GM08714 (cell line): ENCODE results near the gene LPIN3.

Source experiments
- H3K4me3 ChIP-seq: fragments of 200-500 bp; sonication (Bioruptor generic); 2 replicates; pipeline ENCODE4 v1.5.1; 2014; ENCODE audit warnings: mild to moderate bottlenecking, low read length, inconsistent platforms
- ZNF274 ChIP-seq: IDR thresholded peaks from 2 replicates; pipeline ENCODE4 v1.6.1; 2012; ENCODE audit warnings: mild to moderate bottlenecking, low read depth, low read length

The LPIN3 gene

GRCh38 chr20:41361757-41362747 lies 21.4 kb downstream of the LPIN3 start:
- no peak overlapping the region for H3K4me3 ChIP-seq
- no peak for TF ChIP-seq ZNF274

- no peak for TF ChIP-seq ZNF274
These were observed 22.1 kb downstream of the LPIN3 start for GRCh38 chr20:41362748-41363140.

GRCh38 chr20:41363601-41364000 lies 23.0 kb downstream of the LPIN3 start:
- TF ChIP-seq ZNF274 = no peak
- H3K4me3 ChIP-seq = no peak overlapping the region

More at GRCh38 chr20:41362748-41363140, 22.1 kb downstream of the LPIN3 start:
- no peak overlapping the region for H3K4me3 ChIP-seq

GRCh38 chr20:41364236-41364855 lies 23.7 kb downstream of the LPIN3 start:
- no peak overlapping the region for H3K4me3 ChIP-seq
- TF ChIP-seq ZNF274 = no peak

GRCh38 chr20:41364967-41365765 lies 24.5 kb downstream of the LPIN3 start:
- TF ChIP-seq ZNF274 = no peak
- no peak overlapping the region for H3K4me3 ChIP-seq

- no peak overlapping the region for H3K4me3 ChIP-seq
- no peak for TF ChIP-seq ZNF274
These were observed 25.3 kb downstream of the LPIN3 start for GRCh38 chr20:41365777-41366545.

GRCh38 chr20:41366546-41367392 lies 26.1 kb downstream of the LPIN3 start, which contains the start of gene EMILIN3:
Gene EMILIN3 (minus strand): TSS chr20:41366818. CDS start chr20:41366634, 184 bp downstream.
- no peak for TF ChIP-seq ZNF274
- no peak within 1 kb of the TSS for H3K4me3 ChIP-seq

GRCh38 chr20:41367393-41367695 lies 26.7 kb downstream of the LPIN3 start:
- no peak for TF ChIP-seq ZNF274
- no peak overlapping the region for H3K4me3 ChIP-seq

GRCh38 chr20:41367956-41368355 lies 27.3 kb downstream of the LPIN3 start:
- TF ChIP-seq ZNF274 = no peak
- no peak overlapping the region for H3K4me3 ChIP-seq

- TF ChIP-seq ZNF274 = no peak
- no peak overlapping the region for H3K4me3 ChIP-seq
These were observed 29.1 kb downstream of the LPIN3 start for GRCh38 chr20:41369673-41370072.

- no peak overlapping the region for H3K4me3 ChIP-seq
- TF ChIP-seq ZNF274 = no peak
These were observed 29.6 kb downstream of the LPIN3 start for GRCh38 chr20:41370176-41370575.

- no peak for TF ChIP-seq ZNF274
- H3K4me3 ChIP-seq = no peak overlapping the region
These were observed 30.8 kb downstream of the LPIN3 start for GRCh38 chr20:41371371-41371770.
